ENCODE data around the gene TYROBP. TPM values are rescaled to one million over a fixed set of nuclear protein-coding genes. Genes with fewer than 3 reads are reported as not detected.
A peak's percentile ranks its signal among the peaks of the same experiment; 100 is the strongest.

Gene TYROBP
- total RNA-seq, 4 donors from 2014 or later, result 4.5 to 95.9 (median 33.8) TPM

DNA sequence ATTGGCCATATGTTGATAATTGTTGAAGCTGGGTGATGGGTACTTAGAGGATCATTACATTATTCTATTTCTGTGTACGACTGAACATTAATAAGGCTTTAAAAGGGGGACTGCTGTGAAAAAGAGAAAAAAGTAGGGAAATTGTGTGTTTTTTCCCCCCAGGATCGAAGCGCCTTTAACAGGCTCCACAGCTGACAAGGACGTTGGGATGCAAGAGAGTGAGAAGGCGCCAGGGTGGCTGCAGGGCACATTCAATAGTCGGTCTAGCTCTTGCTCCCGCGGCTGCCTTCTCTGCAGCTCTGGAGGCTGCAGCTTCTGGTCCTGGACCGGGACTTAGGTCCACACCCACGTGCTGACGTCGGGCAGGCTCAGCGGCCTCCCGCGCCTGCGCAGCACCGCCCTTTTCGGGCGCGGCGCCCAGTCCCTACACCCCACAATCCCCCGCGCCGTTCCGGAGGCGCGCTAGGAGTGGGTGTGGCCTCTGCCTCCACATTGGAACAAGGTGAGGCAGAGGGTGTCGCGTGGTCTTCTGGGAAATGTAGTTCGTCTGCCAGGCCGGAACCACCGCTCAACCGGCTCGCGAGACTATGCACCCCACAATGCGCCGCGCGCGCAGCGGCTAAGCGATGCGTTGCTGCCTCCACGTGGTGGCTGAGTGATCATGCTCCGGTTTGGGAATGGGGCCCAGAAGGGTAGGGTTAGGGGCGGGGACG is 23.2 kb upstream of the TYROBP start:
- Histone ChIP-seq H3K4me3 (peak overlapping the region in 3 of 4 donors; percentile 16 to 41 (median 23)), H3K27ac (peak overlapping the region; percentile 50 to 80 (median 64)), H3K4me1 (peaks cover 9 to 33% (median 10%) of the 10 kb centered on the region in 3 donors), H3K9me3 (no peaks in the 10 kb centered on the region), H3K27me3 (no peaks in the 10 kb centered on the region), H3K36me3 (no peaks in the 10 kb centered on the region)
- intact Hi-C loops (cut with DNase I), result loop anchor here (5.0 to 10.0 kb wide), 3 partner anchors 34 to 167 kb away; no protein-coding TSS in a partner anchor
- TF ChIP-seq POLR2A (IDR thresholded peaks at IDR 0.05), result peak in 3 of 4 donors; percentile 72 to 94 (median 73)
- TF ChIP-seq, protein P1, sequence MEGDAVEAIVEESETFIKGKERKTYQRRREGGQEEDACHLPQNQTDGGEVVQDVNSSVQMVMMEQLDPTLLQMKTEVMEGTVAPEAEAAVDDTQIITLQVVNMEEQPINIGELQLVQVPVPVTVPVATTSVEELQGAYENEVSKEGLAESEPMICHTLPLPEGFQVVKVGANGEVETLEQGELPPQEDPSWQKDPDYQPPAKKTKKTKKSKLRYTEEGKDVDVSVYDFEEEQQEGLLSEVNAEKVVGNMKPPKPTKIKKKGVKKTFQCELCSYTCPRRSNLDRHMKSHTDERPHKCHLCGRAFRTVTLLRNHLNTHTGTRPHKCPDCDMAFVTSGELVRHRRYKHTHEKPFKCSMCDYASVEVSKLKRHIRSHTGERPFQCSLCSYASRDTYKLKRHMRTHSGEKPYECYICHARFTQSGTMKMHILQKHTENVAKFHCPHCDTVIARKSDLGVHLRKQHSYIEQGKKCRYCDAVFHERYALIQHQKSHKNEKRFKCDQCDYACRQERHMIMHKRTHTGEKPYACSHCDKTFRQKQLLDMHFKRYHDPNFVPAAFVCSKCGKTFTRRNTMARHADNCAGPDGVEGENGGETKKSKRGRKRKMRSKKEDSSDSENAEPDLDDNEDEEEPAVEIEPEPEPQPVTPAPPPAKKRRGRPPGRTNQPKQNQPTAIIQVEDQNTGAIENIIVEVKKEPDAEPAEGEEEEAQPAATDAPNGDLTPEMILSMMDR (IDR thresholded peaks at IDR 0.05), result peak; percentile 74 to 99 (median 92)
- 0 to 1% methylated on average over 16 to 27 of the region's 47 CpGs for WGBS, 2 donors
- peak; percentile 97 for DNase-seq

DNA sequence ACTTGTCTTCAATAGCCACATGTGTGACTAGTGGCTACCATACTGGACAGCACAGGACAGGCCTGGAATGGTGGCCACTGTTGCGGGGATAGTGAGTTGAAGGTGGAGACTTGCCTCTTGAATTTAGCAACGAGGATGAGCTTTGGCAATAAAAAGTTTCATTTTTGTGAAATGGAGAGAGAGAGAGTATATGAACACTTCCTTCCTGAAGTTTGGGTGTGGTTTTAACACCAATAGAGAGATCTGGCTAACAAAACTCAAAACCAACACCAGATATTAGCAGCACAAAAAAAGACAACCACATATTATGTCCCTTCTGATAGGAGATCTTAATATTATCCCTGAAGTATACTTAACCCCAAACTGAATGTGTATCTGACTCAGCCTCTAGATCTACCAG is 21.8 kb upstream of the TYROBP start:
- H3K36me3 ChIP-seq, result no peaks in the 10 kb centered on the region
- intact Hi-C loops (cut with DNase I), result loop anchor here (5.0 to 10.0 kb wide), 3 partner anchors 33 to 165 kb away; no protein-coding TSS in a partner anchor
- 54 to 57% methylated on average over 2 of the region's 2 CpGs for WGBS, 2 donors
- TF ChIP-seq POLR2A (IDR thresholded peaks at IDR 0.05), result no peak
- TF ChIP-seq, protein P1 (IDR thresholded peaks at IDR 0.05), result no peak
- peaks cover 0 to 21% (median 3%) of the 10 kb centered on the region in 3 donors for H3K4me1 ChIP-seq
- peak overlapping the region in 3 of 4 donors; percentile 18 to 19 (median 19) for H3K27ac ChIP-seq
- H3K4me3 ChIP-seq, result no peak overlapping the region
- H3K27me3 ChIP-seq, result peaks cover 0 to 2% (median 0%) of the 10 kb centered on the region in 4 donors
- H3K9me3 ChIP-seq, result peaks cover 0 to 7% (median 0%) of the 10 kb centered on the region in 3 donors
- no peak for DNase-seq

DNA sequence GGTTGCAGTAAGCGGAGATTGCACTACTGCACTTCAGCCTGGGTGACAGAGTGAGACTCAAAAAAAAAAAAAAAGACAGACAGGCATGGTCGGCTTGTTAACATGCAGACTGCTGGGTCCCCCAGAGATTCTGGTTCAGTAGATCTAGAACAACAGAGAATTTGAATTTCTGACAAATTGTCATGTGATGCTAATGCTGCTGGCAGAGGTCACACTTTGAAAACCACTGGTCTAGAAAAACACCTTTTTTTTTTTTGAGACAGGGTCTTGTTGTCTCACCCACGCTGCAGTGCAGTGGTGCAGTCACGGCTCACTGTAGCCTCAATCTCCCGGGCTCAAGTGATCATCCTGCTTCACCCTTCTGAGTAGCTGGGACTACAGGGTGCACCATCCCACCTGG is 20.4 kb upstream of the TYROBP start:
- peaks cover 0 to 8% (median 0%) of the 10 kb centered on the region in 4 donors for H3K27me3 ChIP-seq
- TF ChIP-seq, protein P1 (IDR thresholded peaks at IDR 0.05), result no peak
- TF ChIP-seq POLR2A (IDR thresholded peaks at IDR 0.05), result no peak
- intact Hi-C loops (cut with DNase I), result no loop called here
- no peak overlapping the region for H3K27ac ChIP-seq
- H3K36me3 ChIP-seq, result no peaks in the 10 kb centered on the region
- H3K4me1 ChIP-seq, result peaks cover 0 to 20% (median 3%) of the 10 kb centered on the region in 3 donors
- H3K9me3 ChIP-seq, result peaks cover 0 to 7% (median 0%) of the 10 kb centered on the region in 3 donors
- DNase-seq, result no peak
- no peak overlapping the region for H3K4me3 ChIP-seq
- 70 to 71% methylated on average over 5 of the region's 5 CpGs for WGBS, 2 donors

DNA sequence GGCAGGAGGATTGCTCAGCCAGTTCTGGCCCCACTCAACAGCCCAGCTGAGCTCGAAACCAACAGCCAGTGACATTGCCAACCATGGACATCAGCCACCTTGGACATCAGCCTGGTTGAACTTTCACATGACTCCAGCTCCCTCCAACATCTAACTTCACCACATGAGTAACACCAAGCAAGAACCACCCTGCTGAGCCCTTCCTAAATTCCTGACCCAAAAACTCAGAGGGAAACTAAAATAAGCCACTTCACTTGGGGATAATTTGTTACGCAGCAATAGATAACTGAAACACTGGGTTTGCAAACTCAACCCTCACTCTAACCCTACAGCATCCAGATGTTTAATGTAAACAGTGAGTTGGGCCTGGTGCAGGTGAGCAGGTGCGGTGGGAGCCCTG is 17.4 kb upstream of the TYROBP start:
- TF ChIP-seq POLR2A (IDR thresholded peaks at IDR 0.05), result no peak
- TF ChIP-seq, protein P1 (IDR thresholded peaks at IDR 0.05), result no peak
- intact Hi-C loops (cut with DNase I), result no loop called here
- no peak for DNase-seq
- no peak overlapping the region for H3K27ac ChIP-seq
- peaks cover 0 to 7% (median 0%) of the 10 kb centered on the region in 3 donors for H3K9me3 ChIP-seq
- no peak overlapping the region for H3K4me3 ChIP-seq
- 71 to 82% methylated on average over 3 of the region's 3 CpGs for whole genome bisulfite sequencing, 2 donors
- H3K36me3 ChIP-seq, result no peaks in the 10 kb centered on the region
- peaks cover 0 to 8% (median 0%) of the 10 kb centered on the region in 4 donors for H3K27me3 ChIP-seq
- peaks cover 0 to 6% (median 0%) of the 10 kb centered on the region in 3 donors for H3K4me1 ChIP-seq

DNA sequence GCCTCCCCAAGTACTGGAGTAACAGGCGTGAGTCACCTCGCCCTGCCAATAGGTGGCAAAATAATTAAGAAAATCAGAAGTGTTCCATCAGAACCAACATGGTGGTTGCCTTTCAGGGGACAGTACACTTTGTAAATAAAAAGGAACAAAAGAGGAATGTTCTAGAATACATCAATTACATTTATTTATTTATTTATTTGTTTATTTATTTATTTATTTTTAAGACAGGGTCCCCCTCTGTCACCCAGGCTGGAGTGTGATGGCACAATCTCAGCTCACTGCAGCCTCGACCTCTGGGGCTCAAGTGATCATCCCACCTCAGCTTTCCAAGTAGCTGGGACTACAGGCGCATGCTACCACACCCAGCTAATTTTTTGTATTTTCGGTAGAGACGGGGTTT is 12.9 kb upstream of the TYROBP start:
- Histone ChIP-seq H3K36me3 (no peaks in the 10 kb centered on the region), H3K4me1 (no peaks in the 10 kb centered on the region), H3K4me3 (no peak overlapping the region), H3K27me3 (peaks cover 0 to 13% (median 0%) of the 10 kb centered on the region in 4 donors), H3K27ac (no peak overlapping the region), H3K9me3 (peaks cover 0 to 7% (median 0%) of the 10 kb centered on the region in 3 donors)
- no peak for DNase-seq
- no peak for TF ChIP-seq POLR2A (IDR thresholded peaks at IDR 0.05)
- TF ChIP-seq, protein P1 (IDR thresholded peaks at IDR 0.05), result no peak
- intact Hi-C loops (cut with DNase I), result no loop called here
- WGBS, 2 donors, result 67 to 70% methylated on average over 6 of the region's 6 CpGs

Measured in esophagus squamous epithelium (tissue), 5 donors.